K562 (cell line): Measurements from ENCODE around the gene WFIKKN1. TPM values are rescaled to one million over a fixed set of nuclear protein-coding genes. Genes with fewer than 3 reads are reported as not detected.

Experiments
- ATAC-seq: fragments of 200-7000 bp; cut with Tn5 transposase; 3 replicates; pipeline ENCODE4 v1.9.1; 2020; ENCODE audit warnings: moderate library complexity
- BruUV-seq: library from RNA; stranded (reverse); fragments of 400-500 nt; replicated peaks from 2 replicates; lab custom pipeline; 2021; lab: Mats Ljungman, UMichigan
- CTCF ChIA-PET: fragments of 300-600 bp; formaldehyde crosslinking; extraction: SDS; loops from one replicate; lab custom pipeline; 2021; ENCODE audit warnings: low intra/inter-chr PET ratio; lab: Yijun Ruan, JAX
- POLR2A ChIA-PET: fragments of 300-600, 350-650 bp; sonication (Branson Sonifier 250); formaldehyde crosslinking; extraction: SDS; loops from one replicate; lab custom pipeline; 2021; ENCODE audit warnings: antibody characterized with exemption, inconsistent platforms; lab: Yijun Ruan, JAX
- DNase-seq, 4 experiments: peaks; one replicate each; pipeline versions ENCODE4 v3.0.0 to v3.0.0-alpha.2; 2011 to 2018; ENCODE audit warnings: low spot score in 3 of 4, mixed read lengths in 3 of 4; ENCODE audit errors: extremely low read depth in 1 of 4
- FAIRE-seq: peaks from 2 replicates; lab custom pipeline; 2011; peaks lifted over from hg19 to GRCh38; lab: Jason Lieb, UNC
- H2AFZ ChIP-seq: 2 replicates; pipeline ENCODE4 v1.6.0; 2011; ENCODE audit warnings: low read depth, low read length, control low read depth, inconsistent platforms
- H3K27ac ChIP-seq: fragments of 200-600 bp; 3 replicates; pipeline ENCODE4 v1.8.0; 2011; ENCODE audit warnings: low read depth, mild to moderate bottlenecking, control low read depth, inconsistent platforms, low read length, moderate library complexity, mixed read lengths; ENCODE audit errors: extremely low read depth
- H3K27me3 ChIP-seq, 2 experiments: fragments of 300-600 bp in 1 of 2; 2 replicates in 1 of 2; 3 replicates in 1 of 2; pipeline versions ENCODE4 v1.6.0 to v1.8.0; 2011; ENCODE audit warnings: inconsistent platforms in 2 of 2, low read length in 2 of 2, mild to moderate bottlenecking in 1 of 2, mixed read lengths in 1 of 2, moderate library complexity in 1 of 2; ENCODE audit not compliant: control insufficient read depth in 2 of 2, insufficient read depth in 2 of 2
- H3K36me3 ChIP-seq: fragments of 300-600 bp; 3 replicates; pipeline ENCODE4 v1.8.0; 2011; ENCODE audit warnings: mild to moderate bottlenecking, low read length, inconsistent platforms; ENCODE audit not compliant: control insufficient read depth, insufficient read depth
- H3K4me1 ChIP-seq, 2 experiments: fragments of 200-600 bp in 1 of 2; replicated peaks in 1 of 2; 2 replicates in 1 of 2; 3 replicates in 1 of 2; pipeline versions ENCODE4 v1.5.1 to v1.8.0; 2011; ENCODE audit warnings: inconsistent platforms in 2 of 2, low read length in 2 of 2, mild to moderate bottlenecking in 1 of 2, mixed read lengths in 1 of 2, moderate library complexity in 1 of 2; ENCODE audit not compliant: control insufficient read depth in 2 of 2, insufficient read depth in 2 of 2
- H3K4me2 ChIP-seq: 2 replicates; pipeline ENCODE4 v1.6.1; 2011; ENCODE audit warnings: low read length, control low read depth, inconsistent platforms, mixed read lengths; ENCODE audit not compliant: insufficient read depth
- H3K4me3 ChIP-seq: fragments of 200-600 bp; sonication (generic), shearing (Covaris generic); 2 replicates; pipeline ENCODE4 v1.5.1; 2016; ENCODE audit warnings: control low read depth, inconsistent platforms
- H3K79me2 ChIP-seq: fragments of 200-600 bp; 3 replicates; pipeline ENCODE4 v1.8.0; 2011; ENCODE audit warnings: low read length, inconsistent platforms; ENCODE audit not compliant: control insufficient read depth, insufficient read depth
- H3K9ac ChIP-seq, 2 experiments: 2 replicates each; pipeline versions ENCODE4 v1.6.0 to v1.6.1; 2011; ENCODE audit warnings: low read depth in 2 of 2, low read length in 2 of 2, control low read depth in 1 of 2, inconsistent platforms in 1 of 2, mild to moderate bottlenecking in 1 of 2, mixed read lengths in 1 of 2; ENCODE audit not compliant: insufficient read depth in 1 of 2
- H3K9me1 ChIP-seq: one replicate; pipeline ENCODE4 v1.6.0; 2011; ENCODE audit warnings: inconsistent platforms, mild to moderate bottlenecking, low read length, moderate library complexity; ENCODE audit not compliant: control insufficient read depth, insufficient read depth
- H3K9me3 ChIP-seq: replicated peaks from 2 replicates; pipeline ENCODE4 v1.5.1; 2011; ENCODE audit warnings: low read depth, low read length, inconsistent platforms; ENCODE audit not compliant: control insufficient read depth, insufficient read depth
- H4K20me1 ChIP-seq: replicated peaks from 2 replicates; pipeline ENCODE4 v1.6.1; 2011; ENCODE audit warnings: low read length, inconsistent platforms, mixed read lengths; ENCODE audit not compliant: control insufficient read depth, insufficient read depth
- FIP1L1 ChIP-seq: fragments of 200-400 bp; formaldehyde crosslinking; IDR thresholded peaks from 2 replicates; pipeline ENCODE4 v1.6.1; 2018; ENCODE audit warnings: mild to moderate bottlenecking, low read depth, low read length; ENCODE audit not compliant: poor library complexity, severe bottlenecking
- FOSL1 ChIP-seq: fragments of 200-800 bp; sonication (Bioruptor generic); conservative IDR thresholded peaks from 2 replicates; pipeline ENCODE4 v1.6.1; 2016; ENCODE audit warnings: missing genetic modification characterization, missing compliant biosample characterization
- GABPB1 ChIP-seq: sonication (generic); formaldehyde crosslinking; IDR thresholded peaks from 2 replicates; pipeline ENCODE4 v1.8.0; 2022; ENCODE audit warnings: mild to moderate bottlenecking, missing genetic modification reagents
- HBP1 ChIP-seq: fragments of 450-650 bp; formaldehyde crosslinking; IDR thresholded peaks from 2 replicates; pipeline ENCODE4 v1.4.0; 2022; ENCODE audit warnings: missing genetic modification characterization
- HNRNPL ChIP-seq: fragments of 200-400 bp; formaldehyde crosslinking; IDR thresholded peaks from 2 replicates; pipeline ENCODE4 v1.6.1; 2017; ENCODE audit warnings: low read depth, mild to moderate bottlenecking, low read length
- NKRF ChIP-seq: fragments of 450-650 bp; IDR thresholded peaks from 2 replicates; pipeline ENCODE4 v1.6.1; 2016; ENCODE audit warnings: borderline replicate concordance
- RAD51 ChIP-seq: fragments of 450-650 bp; IDR thresholded peaks from 2 replicates; pipeline ENCODE4 v1.7.1; 2016; ENCODE audit warnings: low read depth, mild to moderate bottlenecking, borderline replicate concordance
- TSC22D4 ChIP-seq: fragments of 450-650 bp; IDR thresholded peaks from 2 replicates; pipeline ENCODE4 v1.6.1; 2016; ENCODE audit warnings: missing genetic modification characterization, missing biosample characterization, control low read depth
- XRCC3 ChIP-seq: fragments of 450-650 bp; IDR thresholded peaks from 2 replicates; pipeline ENCODE4 v1.6.1; 2017; ENCODE audit warnings: mild to moderate bottlenecking, moderate library complexity
- ZNF133 ChIP-seq: fragments of 250-450 bp; sonication (Bioruptor Pico); IDR thresholded peaks from 2 replicates; pipeline ENCODE4 v1.4.0; 2020; ENCODE audit warnings: mild to moderate bottlenecking
- WGBS: fragments of 100-300 bp; shearing (Covaris generic); methylation state at CpG from one replicate; pipeline ENCODE4 v1.1.6; 2016; ENCODE audit warnings: low coverage, mixed read lengths; ENCODE audit not compliant: insufficient coverage; ENCODE audit errors: missing lambda C conversion rate; 5-methylcytosine and 5-hydroxymethylcytosine counted together
- in situ Hi-C: fragments of 300-500 bp; cut with MboI; formaldehyde crosslinking; loops from 4 replicates; pipeline ENCODE4 v1.15.0; 2018; ENCODE audit warnings: inconsistent platforms, mixed read lengths
- intact Hi-C: fragments of 100-400 bp; cut with micrococcal nuclease; formaldehyde crosslinking; loops from 2 replicates; pipeline ENCODE4 v1.14.2; 2022
- polyA plus RNA-seq, 8 experiments: library from polyadenylated mRNA; depleted of rRNA in 4 of 8; stranded (reverse) in 5 of 8; unstranded in 3 of 8; fragments of >200 nt; fragmentation: Nextera tagmentation in 2 of 8; fragmentation: Illumina TruSeq in 1 of 8; extraction: Ambion mirVana in 2 of 8; extraction: Trizol in 1 of 8; gene quantifications; 2 replicates each; pipeline versions ENCODE4 v1.2.1 to v1.2.3, GENCODE V29; 2011 to 2014; ENCODE audit warnings: inconsistent platforms in 1 of 8, missing spikeins in 1 of 8
- total RNA-seq, 7 experiments: library from RNA; depleted of rRNA in 6 of 7; stranded (reverse); fragments of >200 nt in 6 of 7; fragmentation: Illumina TruSeq in 2 of 7; extraction: Trizol in 2 of 7; gene quantifications; 2 replicates each; pipeline versions ENCODE4 v1.2.1 to v1.2.3, GENCODE V29; 2011 to 2021; ENCODE audit warnings: low replicate concordance in 1 of 7
- TF ChIP-seq, protein P1 (sequence below): fragments of 450-650 bp; IDR thresholded peaks from 2 replicates; pipeline ENCODE4 v1.6.1; 2017; ENCODE audit warnings: mild to moderate bottlenecking, moderate library complexity

The WFIKKN1 gene
- total and polyA plus RNA-seq, 9 of the 15 experiments (the other 6 are each of a cell fraction or from before 2014, with no cell fraction given): 0.14 to 1.1 (median 0.50) TPM; not detected in 4

GRCh38 chr16:674214-674881 lies 43.6 kb downstream of the WFIKKN1 start (continued):
- TF ChIP-seq, protein P1, sequence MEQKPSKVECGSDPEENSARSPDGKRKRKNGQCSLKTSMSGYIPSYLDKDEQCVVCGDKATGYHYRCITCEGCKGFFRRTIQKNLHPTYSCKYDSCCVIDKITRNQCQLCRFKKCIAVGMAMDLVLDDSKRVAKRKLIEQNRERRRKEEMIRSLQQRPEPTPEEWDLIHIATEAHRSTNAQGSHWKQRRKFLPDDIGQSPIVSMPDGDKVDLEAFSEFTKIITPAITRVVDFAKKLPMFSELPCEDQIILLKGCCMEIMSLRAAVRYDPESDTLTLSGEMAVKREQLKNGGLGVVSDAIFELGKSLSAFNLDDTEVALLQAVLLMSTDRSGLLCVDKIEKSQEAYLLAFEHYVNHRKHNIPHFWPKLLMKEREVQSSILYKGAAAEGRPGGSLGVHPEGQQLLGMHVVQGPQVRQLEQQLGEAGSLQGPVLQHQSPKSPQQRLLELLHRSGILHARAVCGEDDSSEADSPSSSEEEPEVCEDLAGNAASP: no peak
- peak; percentile 31 for TF ChIP-seq FIP1L1

DNA sequence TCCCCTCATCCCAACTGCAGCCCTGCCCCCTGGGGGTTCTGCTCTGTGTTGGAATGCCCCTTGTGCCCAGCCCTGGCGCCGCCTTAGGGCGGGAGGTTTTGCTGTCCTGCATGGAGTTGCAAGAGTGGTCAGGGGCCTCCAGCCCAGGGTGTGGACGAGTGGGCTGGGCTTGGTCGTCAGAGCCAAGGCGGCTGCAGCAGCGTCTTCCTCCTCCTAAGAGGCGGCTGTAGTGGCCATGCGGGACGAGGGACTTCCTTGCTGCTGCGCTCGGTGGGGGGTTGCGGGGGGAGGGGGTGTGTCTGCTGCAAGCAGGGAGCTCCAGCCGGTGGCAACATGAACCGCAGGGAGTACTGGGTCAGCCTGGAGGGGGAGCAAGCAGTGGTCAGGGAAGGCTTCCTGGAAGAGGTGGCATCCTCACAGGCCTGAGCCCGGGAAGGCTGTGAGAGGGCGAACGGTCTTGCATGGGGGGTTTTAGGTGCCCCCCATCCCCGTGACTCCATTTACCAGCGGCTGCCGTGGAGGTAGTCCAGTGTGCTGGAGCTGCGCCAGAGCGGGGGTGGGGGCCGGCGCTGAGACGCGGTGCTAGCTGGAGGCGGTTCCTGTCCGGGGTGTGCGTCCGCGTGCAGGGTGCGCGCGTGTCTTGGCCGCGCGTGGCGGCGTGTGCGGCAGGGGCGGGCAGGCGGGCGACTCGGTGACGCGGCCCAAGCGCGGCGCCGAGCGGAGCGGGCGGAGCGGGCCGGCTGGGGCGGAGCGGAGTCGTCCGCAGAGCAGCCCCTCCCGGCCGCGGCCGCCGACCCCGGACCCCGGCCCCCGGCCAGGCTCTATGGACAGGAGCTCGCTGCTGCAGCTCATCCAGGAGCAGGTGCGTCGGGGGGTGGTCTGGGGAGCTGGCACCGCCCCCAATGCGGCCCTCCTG lies 44.4 kb downstream of the WFIKKN1 start, which contains the start of gene RHBDL1:
RHBDL1 (plus strand) TSS at position 704 of the 916 bp plus-strand sequence; CDS start at position 824, 120 bp downstream.
- POLR2A ChIA-PET: interaction anchor here (0.5 to 1.7 kb wide), 7 partner anchors 9 to 305 kb away, joined by 3 to 6 read pairs (median 4); partner anchors contain the start of genes JMJD8 and MRPL28
- peak; percentile 88 for FAIRE-seq
- peak within 1 kb of the TSS; percentile 79 for H3K4me2 ChIP-seq
- TF ChIP-seq TSC22D4 (tag) (no peak), HBP1 (CRISPR knock-in tag) (0 out of 2 replicates have a peak, but pooled peaks have one; percentile 45), NKRF (peak; percentile 48; the same call in 1 of the 2 replicates), HNRNPL (0 out of 2 replicates have a peak, but pooled peaks have one; percentile 39), RAD51 (no peak), XRCC3 (no peak), GABPB1 (CRISPR knock-in tag) (peak; percentile 45; the same call in 1 of the 2 replicates), FOSL1 (tag) (no peak), ZNF133 (CRISPR knock-in tag) (no peak)

More for the DNA sequence above, 44.4 kb downstream of the WFIKKN1 start, which contains the start of gene RHBDL1:
- Histone ChIP-seq H2AFZ (peak within 1 kb of the TSS; percentile 86), H3K27ac (peak within 1 kb of the TSS; percentile 72), H3K79me2 (peaks cover 8% of the 10 kb centered on the region), H3K36me3 (peaks cover 50% of the 10 kb centered on the region), H3K9me3 (no peaks in the 10 kb centered on the region), H3K4me3 (peak within 1 kb of the TSS; percentile 52), H3K4me1 (peaks cover 22 to 96% of the 10 kb centered on the region in 2 experiments), H3K9me1 (no peaks in the 10 kb centered on the region), H3K9ac (peak within 1 kb of the TSS; percentile 32 to 93; a peak in 3 of 4 replicates), H3K27me3 (no peaks in the 10 kb centered on the region), H4K20me1 (0 out of 2 replicates have a peak, but pooled peaks cover 4% of the 10 kb centered on the region)
- in situ Hi-C loops (loop anchor here (10.0 kb wide), 1 partner anchor 280 kb away; the partner anchor contains the start of gene NME4), intact Hi-C loops (loop anchor here (5.0 kb wide), 1 partner anchor 38 kb away; the partner anchor contains the start of gene METTL26)
- DNase-seq (peak; percentile 53 to 90 (median 68)), ATAC-seq (peak; percentile 66)
- WGBS: 3% methylated on average over 36 of the region's 73 CpGs
- BruUV-seq: no TSS peak
- CTCF ChIA-PET: no interaction called here
